HG03025 (cell line): ENCODE results near the gene TMEM176A.
"Not testable (repeated sequence)": the region's sequence is repeated elsewhere in the genome, so short reads cannot be mapped to it uniquely, and the experiment has no call there.

ENCODE experiments used
- ATAC-seq: cut with Tn5 transposase; IDR thresholded peaks from one replicate; pipeline ENCODE4 v1.9.1; 2021; ENCODE audit warnings: mild to moderate bottlenecking, moderate library complexity; ENCODE audit not compliant: unreplicated experiment, low FRiP score

TMEM176A gene

GRCh38 chr7:150800581-150801241 lies at the start of gene TMEM176A:
TSS of gene TMEM176A (plus strand) at chr7:150800769. CDS start at chr7:150801551, 782 bp downstream.
- ATAC-seq = no peak

- no peak for ATAC-seq
These were observed 48.9 kb upstream of the TMEM176A start for GRCh38 chr7:150751702-150752101.

- no peak for ATAC-seq
These were observed 47.3 kb upstream of the TMEM176A start for GRCh38 chr7:150753239-150753638.

GRCh38 chr7:150753826-150754603 lies 46.6 kb upstream of the TMEM176A start:
- ATAC-seq = no peak

- no peak for ATAC-seq
These were observed 45.6 kb upstream of the TMEM176A start for GRCh38 chr7:150754951-150755350.

GRCh38 chr7:150755473-150756099 lies 45.0 kb upstream of the TMEM176A start:
- no peak for ATAC-seq

- no peak for ATAC-seq
These were observed 44.4 kb upstream of the TMEM176A start for GRCh38 chr7:150756166-150756565.

- no peak for ATAC-seq
These were observed 43.7 kb upstream of the TMEM176A start for GRCh38 chr7:150756858-150757257.

GRCh38 chr7:150759479-150759878 lies 41.1 kb upstream of the TMEM176A start:
- no peak for ATAC-seq

GRCh38 chr7:150766334-150766709 lies 34.2 kb upstream of the TMEM176A start:
- ATAC-seq = no peak

- no peak for ATAC-seq
These were observed 30.8 kb upstream of the TMEM176A start for GRCh38 chr7:150769768-150770167.

- ATAC-seq = not testable (repeated sequence)
These were observed 26.4 kb upstream of the TMEM176A start for GRCh38 chr7:150774131-150774530.

GRCh38 chr7:150778014-150778737 lies 22.4 kb upstream of the TMEM176A start:
- no peak for ATAC-seq

GRCh38 chr7:150778738-150779301 lies 21.7 kb upstream of the TMEM176A start:
- ATAC-seq = no peak

- no peak for ATAC-seq
These were observed 20.3 kb upstream of the TMEM176A start for GRCh38 chr7:150780292-150780691.

GRCh38 chr7:150781103-150781502 lies 19.5 kb upstream of the TMEM176A start:
- no peak for ATAC-seq

GRCh38 chr7:150781961-150782360 lies 18.6 kb upstream of the TMEM176A start:
- ATAC-seq = no peak

- no peak for ATAC-seq
These were observed 16.3 kb upstream of the TMEM176A start for GRCh38 chr7:150784120-150784736.

GRCh38 chr7:150784954-150785353 lies 15.6 kb upstream of the TMEM176A start:
- no peak for ATAC-seq
